ENCODE measurements around the gene HFM1.

- no peak for TF ChIP-seq POLR2A (IDR thresholded peaks at IDR 0.05)
- no peak for TF ChIP-seq CTCF (IDR thresholded peaks at IDR 0.05)
Measured at GRCh38 chr1:91283421-91283726, 121.3 kb downstream of the HFM1 start.

Data from gastroesophageal sphincter (tissue), 3 donors.